SK-N-MC (cell line): ENCODE results near the gene CACNB1.

ENCODE experiments used
- EZH2 ChIP-seq: fragments of 200-600 bp; sonication (generic); IDR thresholded peaks from one replicate; pipeline ENCODE4 v1.6.1; 2017; ENCODE audit warnings: antibody characterized with exemption
- FOXP2 ChIP-seq: optimal IDR thresholded peaks from 2 replicates; pipeline ENCODE3; 2011; ENCODE audit warnings: mild to moderate bottlenecking, moderate library complexity; ENCODE audit not compliant: insufficient read depth; ENCODE audit errors: extremely low read length, control extremely low read depth
- POLR2AphosphoS5 ChIP-seq: IDR thresholded peaks from 2 replicates; pipeline ENCODE4 v1.6.1; 2012; ENCODE audit warnings: mild to moderate bottlenecking, low read depth, low read length, borderline replicate concordance

GRCh38 chr17:39126436-39126835 lies 71.0 kb downstream of the CACNB1 start:
- TF ChIP-seq POLR2AphosphoS5 (no peak), EZH2 (no peak), FOXP2 (no peak)
